Natural killer cell treated with Interleukin-12 subunit alpha and Interleukin-12 subunit beta and Interleukin-15 and Interleukin-18, amount 100 ng/mL, for 72 hours (primary cell): ENCODE measurements around the gene CD151. TPM values are rescaled to one million over a fixed set of nuclear protein-coding genes. Genes with fewer than 3 reads are reported as not detected.

Experiments
- ATAC-seq, 2 donors: fragments of 150-1000 bp; cut with Tn5 transposase in 1 of 2; sonication (Bioruptor Pico), chemical (Tn5 transposase) in 1 of 2; 2 replicates each; pipeline ENCODE4 v1.10.0; 2021
- DNase-seq: peaks from one replicate; pipeline ENCODE4 v3.0.0; 2022; ENCODE audit warnings: low spot score
- H3K27ac Mint-ChIP-seq, 2 donors: 1 replicate in 1 of 2; 2 replicates in 1 of 2; pipeline ENCODE4 v1.8.0; 2022; ENCODE audit warnings: mixed read lengths in 2 of 2, mild to moderate bottlenecking in 1 of 2, moderate library complexity in 1 of 2
- H3K27me3 Mint-ChIP-seq, 2 donors: 1 replicate in 1 of 2; 2 replicates in 1 of 2; pipeline ENCODE4 v1.8.0; 2022; ENCODE audit warnings: mixed read lengths in 2 of 2
- H3K36me3 Mint-ChIP-seq: one replicate; pipeline ENCODE4 v1.8.0; 2022; ENCODE audit warnings: mixed read lengths
- H3K4me1 Mint-ChIP-seq, 2 donors: 1 replicate in 1 of 2; 2 replicates in 1 of 2; pipeline ENCODE4 v1.8.0; 2022; ENCODE audit warnings: low read depth in 2 of 2, mixed read lengths in 2 of 2, mild to moderate bottlenecking in 1 of 2
- H3K4me3 Mint-ChIP-seq: one replicate; pipeline ENCODE4 v1.8.0; 2022; ENCODE audit warnings: mixed read lengths
- H3K9me3 Mint-ChIP-seq: 2 replicates; pipeline ENCODE4 v1.8.0; 2022; ENCODE audit warnings: mixed read lengths
- total RNA-seq, 2 donors: library from RNA; stranded (reverse); gene quantifications; one replicate each; pipeline ENCODE4 v1.2.3, GENCODE V29; 2022

The CD151 gene
- total RNA-seq, 2 donors from 2014 or later, result 45.0 to 72.0 TPM

GRCh38 chr11:833114-833791 lies 501 bp downstream of the CD151 start:
- H3K4me1 Mint-ChIP-seq, result peaks cover 7 to 20% of the 10 kb centered on the region in 2 donors
- no peaks in the 10 kb centered on the region for H3K36me3 Mint-ChIP-seq
- ATAC-seq (peak; percentile 46 to 58), DNase-seq (no peak)
- no peaks in the 10 kb centered on the region for H3K9me3 Mint-ChIP-seq
- H3K27me3 Mint-ChIP-seq, result peaks cover 0 to 11% of the 10 kb centered on the region in 2 donors
- H3K27ac Mint-ChIP-seq, result no peak overlapping the region
- peak overlapping the region; percentile 34 for H3K4me3 Mint-ChIP-seq

- ATAC-seq, result no peak
- DNase-seq, result no peak
- H3K4me3 Mint-ChIP-seq, result peak overlapping the region; percentile 34
- no peaks in the 10 kb centered on the region for H3K36me3 Mint-ChIP-seq
- peaks cover 6 to 22% of the 10 kb centered on the region in 2 donors for H3K4me1 Mint-ChIP-seq
- no peaks in the 10 kb centered on the region for H3K9me3 Mint-ChIP-seq
- peaks cover 0 to 9% of the 10 kb centered on the region in 2 donors for H3K27me3 Mint-ChIP-seq
- no peak overlapping the region for H3K27ac Mint-ChIP-seq
Measured at GRCh38 chr11:833849-834311, 1.1 kb downstream of the CD151 start.

GRCh38 chr11:834371-835316 lies 1.9 kb downstream of the CD151 start:
- Mint-ChIP-seq H3K27ac (no peak overlapping the region), H3K27me3 (peaks cover 0 to 4% of the 10 kb centered on the region in 2 donors), H3K4me3 (peak overlapping the region; percentile 34), H3K36me3 (no peaks in the 10 kb centered on the region), H3K9me3 (no peaks in the 10 kb centered on the region), H3K4me1 (peaks cover 6 to 20% of the 10 kb centered on the region in 2 donors)
- DNase-seq (no peak), ATAC-seq (no peak)

GRCh38 chr11:836274-836673 lies 3.5 kb downstream of the CD151 start:
- no peaks in the 10 kb centered on the region for H3K36me3 Mint-ChIP-seq
- no peak overlapping the region for H3K27ac Mint-ChIP-seq
- no peak for ATAC-seq
- no peak for DNase-seq
- H3K4me1 Mint-ChIP-seq, result peaks cover 17 to 32% of the 10 kb centered on the region in 2 donors
- H3K4me3 Mint-ChIP-seq, result no peak overlapping the region
- peaks cover 0 to 4% of the 10 kb centered on the region in 2 donors for H3K27me3 Mint-ChIP-seq
- no peaks in the 10 kb centered on the region for H3K9me3 Mint-ChIP-seq

- ATAC-seq, result no peak
- Mint-ChIP-seq H3K9me3 (no peaks in the 10 kb centered on the region), H3K27ac (no peak overlapping the region), H3K36me3 (no peaks in the 10 kb centered on the region), H3K4me1 (peaks cover 18 to 32% of the 10 kb centered on the region in 2 donors), H3K27me3 (peaks cover 0 to 1% of the 10 kb centered on the region in 2 donors), H3K4me3 (no peak overlapping the region)
- no peak for DNase-seq
Measured at GRCh38 chr11:836700-837099, 3.9 kb downstream of the CD151 start.

- no peaks in the 10 kb centered on the region for H3K36me3 Mint-ChIP-seq
- ATAC-seq (peak in 1 of 2 donors; percentile 12), DNase-seq (no peak)
- no peaks in the 10 kb centered on the region for H3K9me3 Mint-ChIP-seq
- peak overlapping the region; percentile 47 for H3K4me3 Mint-ChIP-seq
- H3K4me1 Mint-ChIP-seq, result peaks cover 18 to 30% of the 10 kb centered on the region in 2 donors
- H3K27me3 Mint-ChIP-seq, result no peaks in the 10 kb centered on the region
- H3K27ac Mint-ChIP-seq, result no peak overlapping the region
Measured at GRCh38 chr11:837189-837989, 4.6 kb downstream of the CD151 start.

- DNase-seq, result no peak
- H3K27ac Mint-ChIP-seq, result no peak overlapping the region
- H3K9me3 Mint-ChIP-seq, result no peaks in the 10 kb centered on the region
- no peaks in the 10 kb centered on the region for H3K36me3 Mint-ChIP-seq
- no peak overlapping the region for H3K4me3 Mint-ChIP-seq
- ATAC-seq, result no peak
- peaks cover 18 to 30% of the 10 kb centered on the region in 2 donors for H3K4me1 Mint-ChIP-seq
- H3K27me3 Mint-ChIP-seq, result no peaks in the 10 kb centered on the region
Measured at GRCh38 chr11:837990-838307, 5.2 kb downstream of the CD151 start.

GRCh38 chr11:838441-839279 lies 5.9 kb downstream of the CD151 start:
- peaks cover 21 to 33% of the 10 kb centered on the region in 2 donors for H3K4me1 Mint-ChIP-seq
- H3K36me3 Mint-ChIP-seq, result no peaks in the 10 kb centered on the region
- no peak overlapping the region for H3K27ac Mint-ChIP-seq
- no peak for DNase-seq
- ATAC-seq, result no peak
- H3K27me3 Mint-ChIP-seq, result no peaks in the 10 kb centered on the region
- H3K4me3 Mint-ChIP-seq, result no peak overlapping the region
- no peaks in the 10 kb centered on the region for H3K9me3 Mint-ChIP-seq

GRCh38 chr11:839280-839623 lies 6.5 kb downstream of the CD151 start:
- DNase-seq (no peak), ATAC-seq (no peak)
- no peaks in the 10 kb centered on the region for H3K27me3 Mint-ChIP-seq
- H3K27ac Mint-ChIP-seq, result no peak overlapping the region
- H3K4me3 Mint-ChIP-seq, result peak overlapping the region; percentile 30
- H3K9me3 Mint-ChIP-seq, result no peaks in the 10 kb centered on the region
- H3K36me3 Mint-ChIP-seq, result no peaks in the 10 kb centered on the region
- H3K4me1 Mint-ChIP-seq, result peaks cover 24 to 34% of the 10 kb centered on the region in 2 donors

- no peaks in the 10 kb centered on the region for H3K36me3 Mint-ChIP-seq
- H3K27ac Mint-ChIP-seq, result peak overlapping the region in 1 of 2 donors; percentile 61
- ATAC-seq, result no peak
- H3K4me1 Mint-ChIP-seq, result peaks cover 24 to 34% of the 10 kb centered on the region in 2 donors
- peak overlapping the region; percentile 84 for H3K4me3 Mint-ChIP-seq
- DNase-seq, result no peak
- no peaks in the 10 kb centered on the region for H3K27me3 Mint-ChIP-seq
- no peaks in the 10 kb centered on the region for H3K9me3 Mint-ChIP-seq
Measured at GRCh38 chr11:839875-840617, 7.3 kb downstream of the CD151 start.

GRCh38 chr11:841981-842369 lies 9.2 kb downstream of the CD151 start:
- peak overlapping the region; percentile 84 for H3K4me3 Mint-ChIP-seq
- ATAC-seq, result peak; percentile 39 to 62

GRCh38 chr11:842370-843002 lies 9.7 kb downstream of the CD151 start, which contains the start of the genes POLR2L and TSPAN4:
Gene POLR2L (minus strand): TSS chr11:842529. CDS start chr11:842508, 21 bp downstream.
Gene TSPAN4 (plus strand): TSS chr11:842852. CDS start chr11:850305, 7,453 bp downstream.
- Mint-ChIP-seq H3K27me3 (no peaks in the 10 kb centered on the region), H3K4me1 (peaks cover 21 to 29% of the 10 kb centered on the region in 2 donors), H3K36me3 (no peaks in the 10 kb centered on the region), H3K4me3 (peak within 1 kb of the TSS; percentile 84), H3K27ac (peak within 1 kb of the TSS; percentile 59 to 66), H3K9me3 (no peaks in the 10 kb centered on the region)
- peak; percentile 86 to 90 for ATAC-seq
- DNase-seq, result peak; percentile 94

More at GRCh38 chr11:841981-842369, 9.2 kb downstream of the CD151 start:
- Mint-ChIP-seq H3K27ac (peak overlapping the region; percentile 59 to 66), H3K27me3 (no peaks in the 10 kb centered on the region), H3K4me1 (peaks cover 24 to 31% of the 10 kb centered on the region in 2 donors), H3K9me3 (no peaks in the 10 kb centered on the region), H3K36me3 (no peaks in the 10 kb centered on the region)
- no peak for DNase-seq
